ENCODE results near the gene PAX8. TPM values are rescaled to one million over a fixed set of nuclear protein-coding genes. Genes with fewer than 3 reads are reported as not detected.

Gene PAX8
- total RNA-seq, 1 experiment from 2014 or later = 3.1 TPM

DNA sequence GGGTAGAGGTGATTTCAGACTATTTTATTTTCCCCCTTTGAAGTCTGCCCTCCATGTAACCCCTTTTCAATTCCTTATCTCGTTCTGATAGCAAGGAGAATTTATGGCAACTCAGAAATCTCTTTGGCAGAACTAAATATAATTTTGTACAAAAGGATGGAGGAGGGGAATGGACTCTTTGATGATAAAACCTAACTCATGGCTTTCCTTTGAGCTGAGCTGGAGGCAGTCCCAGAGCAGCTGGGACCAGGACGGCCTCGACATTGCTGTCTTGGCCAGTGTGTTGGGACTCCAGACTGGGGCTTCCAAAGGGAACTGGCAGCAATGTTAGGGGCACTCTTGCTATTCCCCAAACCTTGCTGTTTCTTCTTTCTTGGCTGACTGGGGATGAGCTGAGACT is 47.7 kb downstream of the PAX8 start:
- no TSS peak for BruUV-seq (replicated peaks)
- no peak overlapping the region for H3K4me3 ChIP-seq (ENCODE audit: low read depth, low read length, poor library complexity, severe bottlenecking)
- ChIA-PET POLR2A (ENCODE audit: low non-redundant PET) (no interaction called here), CTCF (no interaction called here)
- H3K36me3 ChIP-seq (ENCODE audit: insufficient read depth, low read length, poor library complexity, severe bottlenecking) = no peaks in the 10 kb centered on the region
- H3K4me1 ChIP-seq (ENCODE audit: insufficient read depth, low read length, poor library complexity, severe bottlenecking) = peaks cover 2% of the 10 kb centered on the region
- DNase-seq (ENCODE audit: low spot score) = no peak
- H3K9me3 ChIP-seq (ENCODE audit: low read depth, low read length, poor library complexity, severe bottlenecking) = no peaks in the 10 kb centered on the region
- TF ChIP-seq, protein P1, sequence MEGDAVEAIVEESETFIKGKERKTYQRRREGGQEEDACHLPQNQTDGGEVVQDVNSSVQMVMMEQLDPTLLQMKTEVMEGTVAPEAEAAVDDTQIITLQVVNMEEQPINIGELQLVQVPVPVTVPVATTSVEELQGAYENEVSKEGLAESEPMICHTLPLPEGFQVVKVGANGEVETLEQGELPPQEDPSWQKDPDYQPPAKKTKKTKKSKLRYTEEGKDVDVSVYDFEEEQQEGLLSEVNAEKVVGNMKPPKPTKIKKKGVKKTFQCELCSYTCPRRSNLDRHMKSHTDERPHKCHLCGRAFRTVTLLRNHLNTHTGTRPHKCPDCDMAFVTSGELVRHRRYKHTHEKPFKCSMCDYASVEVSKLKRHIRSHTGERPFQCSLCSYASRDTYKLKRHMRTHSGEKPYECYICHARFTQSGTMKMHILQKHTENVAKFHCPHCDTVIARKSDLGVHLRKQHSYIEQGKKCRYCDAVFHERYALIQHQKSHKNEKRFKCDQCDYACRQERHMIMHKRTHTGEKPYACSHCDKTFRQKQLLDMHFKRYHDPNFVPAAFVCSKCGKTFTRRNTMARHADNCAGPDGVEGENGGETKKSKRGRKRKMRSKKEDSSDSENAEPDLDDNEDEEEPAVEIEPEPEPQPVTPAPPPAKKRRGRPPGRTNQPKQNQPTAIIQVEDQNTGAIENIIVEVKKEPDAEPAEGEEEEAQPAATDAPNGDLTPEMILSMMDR (conservative IDR thresholded peaks at IDR 0.05; ENCODE audit: low read depth, low read length) = no peak
- TF ChIP-seq EZH2 (IDR thresholded peaks at IDR 0.05; ENCODE audit: borderline replicate concordance, low read depth, low read length, poor library complexity, severe bottlenecking) = no peak
- no peak overlapping the region for H3K27ac ChIP-seq (ENCODE audit: low read depth, low read length, poor library complexity, severe bottlenecking)
- intact Hi-C loops (cut with micrococcal nuclease; ENCODE audit: unreplicated experiment) = no loop called here
- no peaks in the 10 kb centered on the region for H3K27me3 ChIP-seq (replicated peaks; ENCODE audit: insufficient read depth, low read depth, low read length, poor library complexity)

DNA sequence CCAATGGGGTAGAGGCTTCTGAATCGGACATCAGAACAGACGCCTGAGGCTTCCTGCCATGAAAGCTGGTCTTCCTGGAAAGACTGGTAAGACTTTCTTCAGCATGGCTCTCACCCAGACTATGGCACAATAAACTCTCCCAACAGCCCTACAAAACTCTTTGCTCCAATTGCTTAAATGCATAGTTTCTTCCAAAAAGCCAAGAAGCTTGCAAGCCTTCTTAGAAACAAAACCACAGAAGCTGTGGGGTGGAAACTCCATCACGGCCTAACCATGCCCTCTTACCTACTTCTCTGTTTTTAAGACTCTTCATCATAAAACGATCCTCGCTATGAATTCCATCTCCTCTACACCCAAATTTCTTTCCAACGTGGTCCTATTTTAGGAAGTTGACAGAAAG is 48.2 kb downstream of the PAX8 start:
- Histone ChIP-seq H3K4me1 (ENCODE audit: insufficient read depth, low read length, poor library complexity, severe bottlenecking) (peaks cover 8% of the 10 kb centered on the region), H3K27me3 (replicated peaks; ENCODE audit: insufficient read depth, low read depth, low read length, poor library complexity) (no peaks in the 10 kb centered on the region), H3K27ac (ENCODE audit: low read depth, low read length, poor library complexity, severe bottlenecking) (no peak overlapping the region), H3K4me3 (ENCODE audit: low read depth, low read length, poor library complexity, severe bottlenecking) (no peak overlapping the region), H3K9me3 (ENCODE audit: low read depth, low read length, poor library complexity, severe bottlenecking) (no peaks in the 10 kb centered on the region), H3K36me3 (ENCODE audit: insufficient read depth, low read length, poor library complexity, severe bottlenecking) (no peaks in the 10 kb centered on the region)
- TF ChIP-seq EZH2 (IDR thresholded peaks at IDR 0.05; ENCODE audit: borderline replicate concordance, low read depth, low read length, poor library complexity, severe bottlenecking) = no peak
- ChIA-PET POLR2A (ENCODE audit: low non-redundant PET) (no interaction called here), CTCF (no interaction called here)
- BruUV-seq (replicated peaks) = no TSS peak
- no peak for DNase-seq (ENCODE audit: low spot score)
- intact Hi-C loops (cut with micrococcal nuclease; ENCODE audit: unreplicated experiment) = no loop called here

DNA sequence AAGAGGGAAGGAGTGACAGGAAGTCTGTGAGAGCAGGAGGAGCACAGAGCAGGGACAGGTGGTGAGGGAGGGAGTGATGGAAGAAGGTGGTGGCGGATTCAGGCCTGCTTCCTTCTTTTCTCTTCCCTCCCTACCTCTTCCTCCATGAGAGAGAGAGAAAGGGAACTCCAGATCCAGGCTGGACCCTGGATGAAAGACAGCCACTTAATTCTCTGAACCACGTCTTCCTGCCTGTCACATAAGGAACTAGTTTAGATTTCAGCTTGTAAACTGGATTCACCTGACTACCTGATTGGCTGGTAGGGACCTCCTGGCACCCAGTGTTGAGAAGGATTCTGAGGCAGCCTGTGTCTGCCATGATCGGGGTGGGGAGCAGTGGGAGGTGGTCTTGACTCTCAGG is 48.9 kb downstream of the PAX8 start:
- H3K4me1 ChIP-seq (ENCODE audit: insufficient read depth, low read length, poor library complexity, severe bottlenecking) = peaks cover 15% of the 10 kb centered on the region
- H3K9me3 ChIP-seq (ENCODE audit: low read depth, low read length, poor library complexity, severe bottlenecking) = no peaks in the 10 kb centered on the region
- no peak overlapping the region for H3K27ac ChIP-seq (ENCODE audit: low read depth, low read length, poor library complexity, severe bottlenecking)
- intact Hi-C loops (cut with micrococcal nuclease; ENCODE audit: unreplicated experiment) = no loop called here
- no peaks in the 10 kb centered on the region for H3K36me3 ChIP-seq (ENCODE audit: insufficient read depth, low read length, poor library complexity, severe bottlenecking)
- no peak overlapping the region for H3K4me3 ChIP-seq (ENCODE audit: low read depth, low read length, poor library complexity, severe bottlenecking)
- ChIA-PET POLR2A (ENCODE audit: low non-redundant PET) (no interaction called here), CTCF (interaction anchor here (0.6 kb wide), 1 partner anchor 239 kb away, joined by 3 read pairs; no protein-coding TSS in a partner anchor)
- no peaks in the 10 kb centered on the region for H3K27me3 ChIP-seq (replicated peaks; ENCODE audit: insufficient read depth, low read depth, low read length, poor library complexity)
- TF ChIP-seq EZH2 (IDR thresholded peaks at IDR 0.05; ENCODE audit: borderline replicate concordance, low read depth, low read length, poor library complexity, severe bottlenecking) = no peak
- TF ChIP-seq, protein P1 (conservative IDR thresholded peaks at IDR 0.05; ENCODE audit: low read depth, low read length) = no peak
- no TSS peak for BruUV-seq (replicated peaks)
- DNase-seq (ENCODE audit: low spot score) = no peak

DNA sequence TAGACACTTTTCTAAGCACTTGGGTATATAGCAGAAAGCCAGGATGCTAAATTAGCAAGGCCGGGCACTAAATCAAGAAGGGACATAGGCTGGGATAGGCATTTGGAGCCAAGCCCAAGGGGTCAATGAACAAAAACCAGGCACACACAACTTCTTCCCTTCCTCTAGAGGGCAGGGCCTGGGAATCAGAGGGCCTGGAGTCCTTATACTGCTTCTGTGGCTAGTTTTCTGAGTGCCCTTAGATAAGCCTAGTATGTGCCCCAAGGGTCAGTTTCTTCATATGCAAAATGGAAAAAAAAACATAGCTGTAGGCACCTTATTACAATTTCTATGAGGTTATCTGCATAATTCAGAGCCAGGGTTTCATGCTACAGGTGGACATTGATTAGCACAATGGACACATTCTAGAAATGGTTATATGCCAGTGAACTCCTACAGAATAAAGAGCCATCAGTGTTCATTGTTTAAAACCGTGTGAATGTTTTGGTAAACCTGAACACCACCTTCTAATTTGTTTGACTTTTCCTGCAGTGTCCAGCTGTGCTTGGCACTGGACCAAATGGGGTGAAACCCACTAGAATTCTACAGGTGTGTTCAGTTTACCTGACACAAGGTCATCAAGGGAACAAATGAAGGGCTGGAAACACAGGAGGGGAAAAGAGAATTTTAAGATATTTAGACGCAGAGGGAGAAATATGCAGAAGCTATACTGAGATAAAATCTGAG is 49.6 kb downstream of the PAX8 start:
- TF ChIP-seq, protein P1 (conservative IDR thresholded peaks at IDR 0.05; ENCODE audit: low read depth, low read length) = no peak
- no peak for TF ChIP-seq EZH2 (IDR thresholded peaks at IDR 0.05; ENCODE audit: borderline replicate concordance, low read depth, low read length, poor library complexity, severe bottlenecking)
- Histone ChIP-seq H3K4me3 (ENCODE audit: low read depth, low read length, poor library complexity, severe bottlenecking) (no peak overlapping the region), H3K27me3 (replicated peaks; ENCODE audit: insufficient read depth, low read depth, low read length, poor library complexity) (no peaks in the 10 kb centered on the region), H3K9me3 (ENCODE audit: low read depth, low read length, poor library complexity, severe bottlenecking) (no peaks in the 10 kb centered on the region), H3K4me1 (ENCODE audit: insufficient read depth, low read length, poor library complexity, severe bottlenecking) (peaks cover 15% of the 10 kb centered on the region), H3K36me3 (ENCODE audit: insufficient read depth, low read length, poor library complexity, severe bottlenecking) (no peaks in the 10 kb centered on the region), H3K27ac (ENCODE audit: low read depth, low read length, poor library complexity, severe bottlenecking) (no peak overlapping the region)
- no TSS peak for BruUV-seq (replicated peaks)
- DNase-seq (ENCODE audit: low spot score) = no peak
- POLR2A ChIA-PET (ENCODE audit: low non-redundant PET) = no interaction called here
- CTCF ChIA-PET = interaction anchor here (0.6 kb wide), 1 partner anchor 239 kb away, joined by 3 read pairs; no protein-coding TSS in a partner anchor
- intact Hi-C loops (cut with micrococcal nuclease; ENCODE audit: unreplicated experiment) = no loop called here
